GM18907 (cell line): Measurements from ENCODE around the gene PTPRQ.
A peak's percentile ranks its signal among the peaks of the same experiment; 100 is the strongest.
"Not testable (repeated sequence)": the region's sequence is repeated elsewhere in the genome, so short reads cannot be mapped to it uniquely, and the experiment has no call there.

Source experiments
- ATAC-seq: cut with Tn5 transposase; IDR thresholded peaks from one replicate; pipeline ENCODE4 v1.9.1; 2021; ENCODE audit warnings: mild to moderate bottlenecking, moderate library complexity; ENCODE audit not compliant: unreplicated experiment

The PTPRQ gene

GRCh38 chr12:80634903-80635302 is 190.9 kb downstream of the PTPRQ start:
- ATAC-seq, result no peak

DNA sequence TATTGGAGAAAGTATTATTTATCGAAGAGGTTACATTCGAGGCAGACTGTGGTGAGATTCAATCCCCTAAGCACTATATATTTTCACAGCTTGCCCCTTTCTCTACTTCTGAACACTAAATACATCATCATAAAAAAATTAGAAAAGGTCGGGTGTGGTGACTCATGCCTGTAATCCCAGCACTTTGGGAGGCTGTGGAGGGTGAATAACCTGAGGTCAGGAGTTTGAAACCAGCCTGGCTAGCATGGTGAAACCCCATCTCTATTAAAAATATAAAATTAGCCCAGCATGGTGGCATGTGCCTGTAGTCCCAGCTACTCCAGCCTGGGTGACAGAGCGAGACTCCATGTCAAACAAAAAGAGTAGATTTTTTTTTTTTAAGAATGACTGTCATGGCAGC is 192.8 kb downstream of the PTPRQ start:
- no peak for ATAC-seq

DNA sequence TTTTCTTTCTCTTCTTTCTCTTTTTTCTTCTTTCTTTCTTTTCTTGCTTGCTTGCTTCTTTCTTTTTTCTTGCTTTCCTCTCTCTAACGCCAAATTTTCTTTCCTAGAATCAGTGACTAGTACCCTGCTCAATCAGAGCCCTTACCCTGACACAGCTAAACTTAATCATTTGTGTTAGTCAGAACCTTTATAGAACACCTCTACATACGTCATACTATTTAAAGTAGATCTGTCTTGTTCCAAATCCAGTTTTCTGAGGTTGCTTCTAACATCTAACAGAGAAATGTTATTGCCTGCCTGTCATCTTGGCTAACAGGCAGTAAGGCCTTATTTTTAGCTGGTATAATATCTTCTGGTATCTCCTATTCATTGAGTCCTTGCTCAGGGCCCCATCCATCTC is 197.9 kb downstream of the PTPRQ start:
- ATAC-seq, result no peak

DNA sequence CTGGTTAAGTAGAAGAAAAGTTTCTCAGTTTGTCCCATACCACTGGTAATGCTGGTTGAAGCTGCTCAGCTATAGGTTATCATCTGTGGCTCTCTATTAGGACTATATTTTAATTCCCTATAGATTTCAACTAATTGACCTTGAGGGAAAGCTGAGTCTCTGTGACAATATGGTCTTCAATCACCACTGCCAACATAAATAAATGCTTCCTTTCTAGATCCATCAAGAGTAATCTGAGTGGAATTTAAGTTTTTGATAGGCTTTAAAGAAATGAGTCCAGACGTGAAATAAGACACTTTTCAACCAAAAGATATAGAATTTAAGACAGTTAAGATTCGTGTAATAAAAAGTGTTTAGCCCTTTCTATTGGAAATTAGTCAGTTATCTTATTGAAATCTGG is 199.9 kb downstream of the PTPRQ start:
- no peak for ATAC-seq

DNA sequence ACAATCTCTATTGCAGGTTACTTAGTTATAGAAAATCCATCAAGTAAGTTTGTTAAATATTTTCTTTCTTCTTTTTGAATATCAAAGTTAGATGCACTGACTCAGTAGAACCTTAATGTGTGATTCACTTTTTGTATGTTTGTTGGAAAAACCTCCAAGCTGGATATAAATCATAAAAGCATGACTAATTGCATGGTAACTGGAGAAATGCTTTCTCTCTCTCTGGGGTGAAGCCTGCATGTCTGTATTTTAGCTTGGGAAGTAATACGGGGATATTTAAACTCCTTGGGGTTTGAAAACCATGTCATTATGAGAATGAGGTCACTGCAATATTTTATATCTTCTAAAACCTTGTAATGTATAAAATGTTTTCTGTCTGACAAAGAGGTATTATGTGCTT is 204.8 kb downstream of the PTPRQ start:
- ATAC-seq, result no peak

- no peak for ATAC-seq
These were observed 211.7 kb downstream of the PTPRQ start for GRCh38 chr12:80655751-80656150.

DNA sequence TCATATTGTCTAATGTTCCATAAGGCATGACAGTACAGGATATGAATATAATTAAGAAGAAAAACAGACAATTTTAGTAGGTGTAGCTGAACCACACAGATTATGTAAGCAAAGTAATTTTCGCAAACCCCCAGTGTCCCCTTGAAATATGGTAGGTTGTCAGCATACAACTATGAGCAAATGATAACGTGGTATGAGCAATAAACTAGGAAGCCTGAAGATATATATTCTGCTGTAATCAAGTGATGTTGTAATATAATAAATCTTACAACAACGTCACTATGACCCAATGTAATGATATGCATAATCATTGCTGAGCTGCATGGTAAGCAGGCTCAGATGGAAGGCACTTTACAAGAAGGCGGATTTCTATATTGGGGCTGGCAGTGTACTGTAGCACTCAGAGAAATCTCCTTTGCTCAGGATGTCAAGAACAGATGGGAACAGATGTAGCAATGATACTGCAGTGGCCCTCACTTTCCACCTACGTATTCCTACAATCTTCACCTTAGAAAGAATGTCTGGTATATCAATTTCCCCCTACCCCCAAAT is 215.6 kb downstream of the PTPRQ start:
- ATAC-seq, result no peak

DNA sequence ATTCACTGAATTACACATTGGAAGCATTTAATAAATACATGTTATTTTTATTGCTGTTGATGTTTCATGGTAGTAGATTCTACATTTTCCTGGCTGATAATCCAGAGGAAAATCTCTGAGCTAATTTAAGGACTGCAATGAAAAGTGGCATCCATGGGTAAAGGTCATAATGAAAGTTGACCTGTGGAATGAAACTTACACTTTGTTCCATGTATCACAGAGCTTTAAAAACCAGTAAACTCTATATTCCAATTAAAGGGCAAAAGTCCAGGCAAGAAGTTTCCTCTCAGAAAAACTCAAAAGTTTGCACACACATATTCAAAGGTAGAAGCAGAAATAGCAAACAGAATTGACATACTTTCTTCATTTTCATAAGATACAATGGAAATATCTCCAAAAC is 218.6 kb downstream of the PTPRQ start:
- ATAC-seq, result no peak

- no peak for ATAC-seq
These were observed 226.2 kb downstream of the PTPRQ start for GRCh38 chr12:80670214-80670613.

DNA sequence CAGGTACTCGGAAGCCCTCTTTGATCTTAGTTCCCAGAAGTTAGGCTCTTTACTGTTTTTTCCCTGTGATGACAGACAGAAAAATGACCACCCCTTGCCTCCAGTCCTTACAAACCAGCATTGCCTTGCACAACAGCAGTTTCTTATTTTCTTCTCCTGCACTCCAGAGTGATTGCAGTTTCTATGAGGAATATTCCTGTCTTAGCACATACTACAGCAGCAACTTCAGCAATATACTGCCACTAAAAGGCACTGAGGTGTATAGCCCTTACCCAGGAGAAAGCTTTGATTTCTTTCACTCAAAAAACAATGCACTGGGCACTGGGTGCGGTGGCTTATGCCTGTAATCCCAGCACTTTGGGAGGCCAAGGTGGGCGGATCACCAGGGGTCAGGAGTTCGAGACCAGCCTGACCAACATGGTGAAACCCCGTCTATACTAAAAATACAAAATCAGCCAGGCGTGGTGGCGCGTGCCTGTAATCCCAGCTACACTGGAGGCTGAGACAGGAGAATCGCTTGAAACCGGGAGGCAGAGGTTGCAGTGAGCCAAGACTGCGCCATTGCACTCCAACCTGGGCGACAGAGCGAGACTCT is 232.1 kb downstream of the PTPRQ start:
- ATAC-seq, result not testable (repeated sequence)

GRCh38 chr12:80676856-80677255 is 232.8 kb downstream of the PTPRQ start:
- ATAC-seq, result no peak

DNA sequence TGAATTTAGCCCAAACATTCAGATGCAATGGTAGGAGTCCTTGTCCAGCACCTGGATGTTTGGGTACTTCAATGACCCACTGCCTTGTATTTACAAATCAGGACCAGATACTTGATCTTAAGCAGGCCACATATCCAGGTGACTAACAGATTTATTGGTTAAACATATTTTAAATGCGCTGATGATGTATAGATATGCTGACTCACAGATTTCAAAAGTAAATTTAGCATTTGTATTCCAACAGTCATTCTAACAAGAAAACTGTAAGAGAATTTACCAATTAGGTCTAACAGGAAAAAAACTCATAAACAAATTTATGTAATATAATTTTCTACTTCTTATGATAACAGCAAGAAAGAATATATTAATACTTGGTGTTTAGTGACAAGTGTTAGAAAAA is 234.0 kb downstream of the PTPRQ start:
- ATAC-seq, result no peak

DNA sequence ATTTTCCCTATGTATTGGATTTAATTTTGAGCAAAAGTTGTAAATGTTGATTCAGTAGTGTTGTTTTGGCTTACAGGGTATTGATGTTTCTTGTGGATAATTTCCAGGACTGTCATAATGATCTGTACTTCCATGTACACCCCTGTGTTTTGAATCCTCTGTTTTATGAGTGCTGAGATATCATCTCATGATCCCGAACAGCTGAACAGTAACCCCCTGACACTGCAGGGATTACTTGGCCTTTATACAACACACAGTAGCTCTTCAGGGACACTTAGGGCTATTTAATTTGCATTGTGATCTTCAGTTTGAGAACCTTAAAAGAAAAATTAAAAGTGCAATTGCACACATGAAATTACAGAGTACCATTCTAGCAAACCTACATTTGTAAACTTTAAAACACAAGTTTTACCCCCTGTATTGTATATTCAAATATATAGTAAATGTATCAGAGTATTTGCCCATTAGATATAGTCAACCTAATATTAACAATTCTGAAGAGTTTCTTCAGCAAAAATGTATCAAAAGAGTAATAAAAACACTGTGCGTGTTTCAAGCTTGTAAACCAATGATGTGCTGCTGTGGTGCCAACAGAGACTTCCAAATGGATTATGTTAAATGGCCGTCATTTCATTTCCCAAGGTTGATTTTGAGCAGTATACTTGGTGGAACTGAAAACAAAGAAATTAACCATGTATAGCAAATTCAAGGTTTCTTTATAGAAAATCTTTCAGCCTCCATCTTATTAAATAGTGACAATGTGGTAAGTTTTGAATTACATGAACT is 235.5 kb downstream of the PTPRQ start:
- ATAC-seq, result no peak

DNA sequence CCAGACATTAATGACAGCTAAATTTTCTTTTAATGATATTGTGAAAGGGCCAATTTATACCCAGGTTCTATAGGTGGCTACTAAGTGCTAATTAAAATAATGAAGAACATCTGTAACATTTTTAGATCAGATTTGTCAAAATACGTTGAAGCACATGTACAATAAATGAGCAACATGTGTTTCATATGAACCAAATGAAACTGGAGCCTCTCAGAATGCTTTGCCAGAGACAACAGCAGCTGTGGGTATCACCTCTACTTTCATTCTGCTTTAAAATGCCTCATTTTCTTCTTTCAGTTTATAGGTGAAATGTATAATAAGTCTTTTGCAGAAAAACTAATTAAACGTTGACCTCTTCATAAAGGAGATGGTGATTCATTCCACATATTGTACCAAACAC is 237.3 kb downstream of the PTPRQ start:
- peak; percentile 66 for ATAC-seq

DNA sequence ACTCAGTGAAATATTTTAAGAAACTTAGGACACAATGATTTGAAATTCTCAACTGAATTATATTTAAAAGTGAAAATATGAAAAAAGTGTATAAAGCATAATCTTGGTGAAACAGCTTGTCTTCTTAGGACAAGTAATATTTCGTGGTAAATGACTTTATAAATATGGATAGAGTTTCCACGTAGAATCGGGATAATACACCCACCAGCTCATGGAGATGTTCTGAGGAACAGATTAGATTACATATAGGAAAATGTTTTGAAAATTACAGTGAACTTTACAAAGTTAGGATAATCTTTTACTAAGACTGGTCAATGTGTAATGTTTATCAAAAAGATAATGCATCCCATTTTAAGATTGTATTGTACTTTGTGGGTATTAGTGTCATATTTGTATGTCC is 237.8 kb downstream of the PTPRQ start:
- ATAC-seq, result no peak

DNA sequence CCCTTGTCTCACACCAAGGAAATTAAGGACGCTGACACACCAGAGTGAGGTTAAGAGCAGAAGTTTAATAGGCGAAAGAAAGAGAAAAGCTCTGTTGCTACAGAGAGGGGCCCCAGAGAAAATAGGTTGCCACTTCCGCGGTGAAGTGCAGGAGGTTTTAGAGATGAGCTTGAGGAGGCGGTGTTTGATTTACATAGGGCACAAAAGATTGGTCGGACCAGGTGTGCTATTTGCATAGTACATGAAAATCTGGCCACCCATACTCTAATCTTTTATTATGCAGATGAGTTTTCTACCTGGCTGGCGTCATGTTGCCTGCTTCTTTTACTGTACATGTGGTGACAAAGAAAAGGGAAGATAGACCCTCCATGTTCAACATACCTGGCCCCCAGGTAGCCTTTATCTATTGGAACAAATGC is 240.1 kb downstream of the PTPRQ start:
- ATAC-seq, result no peak

GRCh38 chr12:80690090-80690489 is 246.1 kb downstream of the PTPRQ start:
- no peak for ATAC-seq

- no peak for ATAC-seq
These were observed 246.5 kb downstream of the PTPRQ start for GRCh38 chr12:80690513-80690912.

DNA sequence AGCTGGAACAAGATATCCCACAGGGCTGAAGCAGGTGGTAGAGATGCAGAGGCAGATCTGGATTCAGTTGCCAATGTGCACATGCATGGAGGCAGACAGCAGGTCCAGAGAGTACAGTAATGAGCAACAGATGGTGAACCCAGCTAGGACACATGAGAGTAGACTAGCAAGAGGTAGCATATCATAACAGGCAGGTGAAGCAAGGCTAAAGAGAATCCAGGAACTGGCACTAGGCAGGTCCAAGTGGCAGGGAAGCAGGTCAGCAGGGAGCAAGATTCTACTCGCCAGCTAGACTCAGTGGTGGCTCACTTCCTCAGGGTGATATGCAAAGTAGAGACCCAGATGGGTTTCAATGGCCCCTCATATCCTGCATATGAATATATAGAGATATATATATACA is 248.1 kb downstream of the PTPRQ start:
- ATAC-seq, result no peak

DNA sequence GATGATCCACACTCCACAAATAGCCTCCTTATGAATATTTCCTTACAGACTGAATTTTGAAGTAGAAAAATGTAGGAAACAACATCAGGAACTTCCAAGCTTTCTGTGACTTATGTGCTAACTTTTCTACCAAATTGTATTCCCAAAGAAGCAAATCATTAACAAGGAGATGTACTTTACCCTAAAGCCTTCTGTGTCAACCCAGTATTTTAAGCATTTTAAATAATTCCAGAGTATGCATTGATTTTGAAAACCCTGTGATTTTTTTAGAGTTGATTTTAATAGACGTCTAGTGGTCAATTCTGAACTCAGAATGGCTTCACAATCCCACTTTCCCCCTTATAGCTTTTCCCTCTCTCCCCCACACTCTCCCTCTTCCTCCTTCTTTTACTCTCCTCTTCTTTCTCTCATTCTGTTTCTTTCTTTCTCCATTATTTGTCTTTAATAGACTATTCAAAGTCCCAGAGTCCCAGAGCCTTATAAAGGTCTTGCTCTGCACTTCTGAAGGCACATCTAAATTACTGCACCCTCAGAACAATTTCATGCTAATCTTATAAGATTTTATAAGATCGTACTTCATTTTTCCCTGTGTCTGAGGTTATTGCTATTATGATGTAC is 253.3 kb downstream of the PTPRQ start:
- ATAC-seq, result no peak

- ATAC-seq, result no peak
These were observed 254.2 kb downstream of the PTPRQ start for GRCh38 chr12:80698256-80698655.
